ENCODE results near the gene PRLH.

Gene PRLH

GRCh38 chr2:237567276-237568029, 1.1 kb downstream of the PRLH start:
- no peak for DNase-seq

GRCh38 chr2:237568121-237568660, 1.8 kb downstream of the PRLH start:
- DNase-seq, result no peak

- no peak for DNase-seq
Observed at GRCh38 chr2:237569041-237569440, 2.7 kb downstream of the PRLH start.

GRCh38 chr2:237569896-237570295, 3.5 kb downstream of the PRLH start:
- DNase-seq, result no peak

DNA sequence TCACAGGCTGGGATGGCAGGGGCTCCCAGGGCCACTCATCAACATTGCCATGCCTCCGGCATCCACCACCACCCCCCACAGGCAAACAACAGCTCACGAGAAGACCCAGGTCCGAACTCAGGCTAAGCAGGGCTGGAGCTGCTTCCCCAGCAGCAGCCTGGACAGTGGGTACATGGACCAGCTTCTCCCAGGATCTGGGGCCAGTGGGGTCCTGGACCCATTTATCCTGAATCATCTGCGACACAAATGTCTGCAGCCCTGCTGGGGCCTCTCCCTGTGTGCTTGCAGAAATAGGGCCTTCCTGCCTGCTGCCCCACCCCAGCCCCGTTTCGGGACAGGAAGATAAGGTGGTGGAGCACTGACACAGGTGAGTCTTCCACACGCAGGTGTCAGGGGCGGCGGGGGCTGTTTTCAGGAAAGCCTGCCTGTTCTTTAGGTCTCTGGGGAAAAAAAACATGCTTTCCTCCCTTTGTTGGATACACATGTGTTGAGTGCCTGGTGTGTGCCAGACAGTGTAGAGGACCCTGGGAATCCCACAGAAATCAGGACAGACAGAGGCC, 4.5 kb downstream of the PRLH start:
- no peak for DNase-seq

DNA sequence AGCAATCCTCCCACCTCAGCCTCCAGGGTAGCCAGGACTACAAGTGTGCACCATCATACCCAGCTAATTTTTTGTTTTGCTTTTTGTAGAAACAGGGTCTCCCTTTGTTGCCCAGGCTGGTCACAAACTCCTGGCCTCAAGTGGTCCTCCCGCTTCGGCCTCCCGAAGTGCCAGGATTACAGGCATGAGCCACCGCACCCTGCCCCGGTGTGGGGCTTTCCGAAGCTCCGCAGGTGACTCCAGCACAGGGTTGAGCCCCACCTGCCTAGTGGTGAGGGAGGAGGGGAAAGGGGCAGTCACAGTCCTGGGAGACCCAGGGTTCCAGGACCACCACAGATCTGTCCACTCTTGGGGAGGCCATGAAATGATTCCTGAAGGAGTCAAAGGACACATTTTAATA, 5.2 kb downstream of the PRLH start:
- no peak for DNase-seq

DNA sequence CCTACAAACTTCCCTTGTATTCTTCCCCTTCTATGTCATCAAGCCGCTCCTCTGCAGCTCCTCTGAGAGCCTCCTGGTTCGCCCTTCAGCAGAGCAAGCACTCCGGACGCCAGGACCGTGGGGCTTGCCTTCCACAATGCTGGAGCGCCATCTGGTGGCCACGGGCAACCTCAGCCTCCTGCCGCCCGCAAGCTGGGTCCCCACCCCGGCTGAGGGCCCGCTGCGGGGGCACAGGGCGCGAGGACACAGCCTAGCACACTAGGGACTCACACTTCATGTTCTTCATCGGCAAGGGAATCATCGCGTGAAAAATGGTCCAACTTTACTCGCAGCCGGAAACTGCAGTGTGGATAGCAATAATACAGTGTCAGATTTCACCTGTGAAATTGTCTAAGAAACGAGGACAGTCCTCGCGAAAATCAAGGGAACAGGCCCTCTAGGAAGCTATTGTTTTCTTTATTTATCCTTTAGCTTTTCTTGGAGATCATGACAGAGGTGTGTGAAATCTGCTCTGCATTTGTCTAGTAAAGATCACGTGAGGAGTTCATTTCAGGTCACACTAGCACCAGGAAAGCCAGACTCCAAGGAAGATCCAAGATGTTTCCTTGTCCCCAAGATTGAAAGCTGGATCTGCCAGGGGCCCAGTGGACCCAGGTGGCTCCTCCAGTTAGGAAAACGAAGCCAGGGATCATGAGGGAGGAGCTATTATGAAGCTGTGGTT, 5.8 kb downstream of the PRLH start:
- DNase-seq, result peak; percentile 88

- DNase-seq, result no peak
Observed at GRCh38 chr2:237572742-237573101, 6.3 kb downstream of the PRLH start.

DNA sequence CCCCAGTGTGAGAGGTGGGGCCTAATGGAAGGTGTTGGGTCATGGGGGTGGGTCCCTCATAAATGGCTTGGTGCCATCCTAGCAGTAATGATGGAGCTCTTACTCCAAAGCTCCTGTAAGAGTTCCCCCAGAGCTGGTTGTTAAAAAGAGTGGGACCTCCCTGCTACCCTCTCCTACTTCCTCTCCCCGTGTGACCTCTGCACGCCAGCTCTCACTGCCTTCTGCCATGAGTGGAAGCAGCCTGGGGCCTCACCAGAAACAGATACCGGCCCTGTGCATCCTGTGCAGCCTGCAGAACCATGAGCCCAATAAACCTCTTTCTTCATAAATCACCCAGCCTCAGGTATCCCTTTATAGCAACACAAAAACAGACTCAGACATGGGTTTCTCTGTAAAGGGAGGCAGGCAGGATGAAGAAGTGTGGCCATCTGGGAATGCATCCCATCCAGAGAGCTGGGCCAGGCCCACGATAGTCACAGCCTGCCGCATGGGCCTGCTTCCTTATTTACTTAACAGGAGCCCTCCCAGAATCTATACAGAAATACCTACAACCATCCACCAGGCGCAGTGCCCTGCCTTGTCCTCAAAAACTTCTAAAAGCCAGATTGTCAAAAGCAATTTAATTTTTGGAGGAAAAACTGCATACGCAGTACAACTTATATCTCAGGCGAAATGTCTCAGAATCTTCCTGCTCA, 7.5 kb downstream of the PRLH start:
- DNase-seq, result no peak

DNA sequence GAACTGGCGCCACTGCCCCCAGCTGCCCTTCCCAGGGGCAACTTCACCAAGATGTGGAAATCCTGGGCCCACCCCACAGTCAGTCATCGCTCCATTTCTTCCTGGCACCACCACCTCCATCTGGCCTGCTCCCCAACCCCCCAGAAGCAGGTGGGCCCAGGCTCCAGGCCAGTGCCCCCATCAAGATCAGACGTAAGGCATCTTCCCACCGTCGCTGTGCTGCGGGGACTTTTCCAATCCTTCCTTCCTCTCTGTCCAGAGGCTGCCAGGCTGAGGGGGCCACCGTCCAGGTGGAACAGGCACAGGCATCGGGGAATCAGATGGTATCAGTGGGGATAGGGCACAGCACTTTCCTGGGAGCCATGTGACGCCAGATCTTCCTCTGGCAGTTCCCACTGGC, 8.1 kb downstream of the PRLH start:
- no peak for DNase-seq

DNA sequence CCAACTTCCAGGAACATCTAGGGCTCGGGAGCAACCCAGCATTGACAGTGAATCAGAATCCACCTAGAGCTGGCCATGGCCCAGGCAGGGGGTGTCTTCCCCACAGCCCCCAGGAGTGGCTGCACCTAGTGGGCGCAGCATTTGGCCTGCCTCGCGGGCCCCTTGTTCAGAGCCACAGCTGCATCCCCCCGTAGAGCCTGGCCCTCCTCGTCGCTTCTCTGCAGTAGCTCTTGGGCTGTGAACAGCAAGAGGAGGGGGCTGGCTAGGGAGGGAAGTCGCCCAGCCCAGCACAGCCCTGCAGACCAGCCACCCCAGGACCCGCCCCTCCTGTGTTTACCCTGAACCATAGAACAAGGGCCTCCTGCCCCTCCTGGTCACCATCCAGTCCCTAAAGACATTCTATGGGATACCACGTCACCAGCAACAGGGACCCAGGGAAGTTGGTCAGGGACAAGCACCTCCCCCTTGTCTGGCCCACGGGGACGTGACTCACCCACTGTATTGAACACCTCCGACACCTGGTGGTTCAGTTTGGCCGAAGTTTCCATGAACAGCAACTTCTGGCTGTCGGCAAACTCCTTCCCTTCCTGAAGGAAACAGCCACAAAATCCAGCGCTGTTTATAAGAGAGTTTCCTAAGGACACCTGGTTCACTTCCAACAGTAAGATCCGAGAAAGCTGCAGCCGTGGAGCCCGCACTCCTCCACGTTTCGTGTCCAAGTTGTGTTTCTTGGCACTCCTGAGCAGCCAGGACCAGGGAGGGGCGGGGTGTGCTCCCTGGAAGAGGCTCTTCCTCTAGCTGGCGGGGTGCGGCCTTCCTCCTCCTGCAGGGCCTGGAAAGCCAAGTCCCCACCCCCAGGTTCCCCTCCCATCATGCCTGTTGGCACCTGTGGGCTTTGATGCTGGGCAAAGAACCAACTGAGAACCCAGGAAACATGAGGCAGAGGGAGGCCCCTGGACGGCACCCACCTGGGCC, 8.8 kb downstream of the PRLH start:
- DNase-seq, result no peak

GRCh38 chr2:237575869-237576862, 9.8 kb downstream of the PRLH start:
- no peak for DNase-seq

- DNase-seq, result no peak
Observed at GRCh38 chr2:237576974-237577373, 10.6 kb downstream of the PRLH start.

- no peak for DNase-seq
Observed at GRCh38 chr2:237577458-237577857, 11.1 kb downstream of the PRLH start.

DNA sequence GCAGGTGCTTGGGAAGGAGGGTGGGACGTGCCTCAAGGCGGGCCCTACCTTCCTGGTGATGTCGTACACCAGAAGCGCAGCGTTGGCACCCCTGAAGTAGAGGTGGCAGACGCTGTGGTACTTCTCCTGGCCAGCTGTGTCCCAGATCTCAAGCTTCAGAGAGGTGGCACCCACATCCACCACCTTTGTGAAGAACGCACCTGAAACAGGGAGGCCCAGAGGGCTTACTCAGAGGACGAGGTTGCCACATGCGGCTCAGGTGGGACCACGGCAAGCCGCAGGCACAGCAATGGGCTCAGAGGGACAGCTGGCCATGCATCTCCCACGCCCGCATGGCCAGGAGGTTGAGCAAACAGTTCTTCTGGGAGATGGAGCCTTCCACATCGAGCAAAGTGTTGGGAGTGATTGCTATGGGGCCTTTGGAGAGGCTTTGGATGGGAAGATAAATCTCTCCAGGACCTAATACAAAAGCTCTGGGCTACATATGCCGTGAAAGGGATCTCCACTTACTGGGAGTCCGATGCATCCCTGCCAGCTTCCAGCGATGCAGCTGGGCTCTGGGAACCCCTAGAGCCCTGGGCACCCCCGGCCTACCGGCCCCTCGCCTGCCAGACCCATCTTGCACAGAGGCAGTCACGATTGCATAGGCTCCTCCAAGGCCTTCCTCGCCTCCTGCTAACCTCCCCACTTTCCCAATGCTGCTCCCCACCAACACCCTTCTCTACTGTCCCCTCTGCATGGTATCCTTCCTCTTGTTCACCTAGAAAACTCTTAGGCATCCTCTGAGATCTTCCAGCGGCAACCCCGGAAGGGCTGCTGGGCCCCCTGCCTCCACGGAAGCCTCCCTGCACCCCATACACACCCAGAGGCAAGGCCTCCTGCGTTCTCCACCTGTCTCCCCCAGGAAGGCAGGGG, 11.8 kb downstream of the PRLH start:
- DNase-seq, result no peak

GRCh38 chr2:237581326-237581725, 15.0 kb downstream of the PRLH start:
- no peak for DNase-seq

- no peak for DNase-seq
Observed at GRCh38 chr2:237581751-237582746, 15.7 kb downstream of the PRLH start.

Measured in amniotic stem cell (primary cell).